NCI-H187 (cell line): ENCODE measurements around the gene FBXO45.
A peak's percentile ranks its signal among the peaks of the same experiment; 100 is the strongest.
"Not testable (repeated sequence)": the region's sequence is repeated elsewhere in the genome, so short reads cannot be mapped to it uniquely, and the experiment has no call there.

Experiments
- DNase-seq, 2 experiments: peaks; one replicate each; lab custom pipeline; 2025; lab: John Stamatoyannopoulos, UW

Gene FBXO45

GRCh38 chr3:196557236-196557635 lies 11.2 kb upstream of the FBXO45 start:
- DNase-seq, result no peak

DNA sequence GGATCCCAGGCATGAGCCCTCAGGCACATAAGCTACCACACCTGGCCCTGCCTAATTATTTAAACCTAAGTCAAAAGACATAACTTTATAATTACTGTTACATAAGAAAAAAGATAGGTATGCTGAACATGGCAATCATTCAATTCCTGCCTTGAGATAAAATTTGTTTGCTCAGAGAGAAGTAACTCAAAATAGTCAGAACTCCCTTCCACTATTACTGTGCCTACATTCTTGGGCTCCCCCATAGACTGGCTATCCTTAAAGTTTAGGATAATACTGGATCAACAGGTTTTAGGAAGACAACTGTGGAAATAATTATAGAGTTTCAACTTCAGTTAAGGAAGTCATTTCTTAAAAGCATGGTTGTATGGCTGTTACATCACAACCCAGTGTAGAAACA lies 10.0 kb upstream of the FBXO45 start:
- DNase-seq, result no peak

DNA sequence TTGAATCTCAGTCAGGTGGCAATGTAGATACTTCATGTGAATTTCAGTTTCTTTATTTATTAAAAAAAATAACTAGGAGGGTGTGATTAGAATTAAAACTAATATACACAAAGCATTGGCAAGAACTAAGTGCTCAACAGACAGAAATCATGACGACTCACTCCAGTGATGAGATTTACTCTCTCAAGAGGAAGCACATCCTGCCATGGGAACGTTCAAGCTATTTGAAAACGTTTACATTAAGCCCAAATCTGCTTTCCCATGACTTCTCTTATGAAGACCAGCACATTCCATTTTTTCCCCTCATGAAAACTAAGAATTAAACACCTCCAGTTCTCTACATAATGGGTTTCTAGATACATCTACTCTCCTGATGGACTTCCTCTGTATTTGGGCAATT lies 8.6 kb upstream of the FBXO45 start:
- no peak for DNase-seq

DNA sequence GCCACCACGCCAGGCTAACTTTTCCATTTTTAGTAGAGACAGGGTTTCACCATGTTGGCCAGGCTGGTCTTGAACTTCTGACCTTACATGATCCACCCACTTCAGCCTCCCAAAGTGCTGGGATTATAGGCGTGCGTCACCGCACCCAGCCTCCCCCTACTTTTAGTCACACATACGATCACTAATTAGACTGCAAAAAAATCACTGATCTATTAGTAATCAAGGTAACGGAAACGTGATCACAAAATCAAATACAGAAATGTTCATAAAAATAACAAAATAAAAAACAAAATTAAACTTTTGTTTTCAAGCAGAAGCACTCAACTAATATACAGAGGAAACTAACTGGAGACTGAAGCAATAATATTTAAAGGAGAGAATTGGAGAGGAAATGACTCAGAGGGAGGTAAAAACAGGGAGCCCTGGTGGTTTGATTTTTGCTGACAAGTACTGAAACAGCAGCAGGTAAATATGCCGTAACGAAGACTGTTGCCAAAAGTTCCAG lies 4.7 kb upstream of the FBXO45 start:
- no peak for DNase-seq

DNA sequence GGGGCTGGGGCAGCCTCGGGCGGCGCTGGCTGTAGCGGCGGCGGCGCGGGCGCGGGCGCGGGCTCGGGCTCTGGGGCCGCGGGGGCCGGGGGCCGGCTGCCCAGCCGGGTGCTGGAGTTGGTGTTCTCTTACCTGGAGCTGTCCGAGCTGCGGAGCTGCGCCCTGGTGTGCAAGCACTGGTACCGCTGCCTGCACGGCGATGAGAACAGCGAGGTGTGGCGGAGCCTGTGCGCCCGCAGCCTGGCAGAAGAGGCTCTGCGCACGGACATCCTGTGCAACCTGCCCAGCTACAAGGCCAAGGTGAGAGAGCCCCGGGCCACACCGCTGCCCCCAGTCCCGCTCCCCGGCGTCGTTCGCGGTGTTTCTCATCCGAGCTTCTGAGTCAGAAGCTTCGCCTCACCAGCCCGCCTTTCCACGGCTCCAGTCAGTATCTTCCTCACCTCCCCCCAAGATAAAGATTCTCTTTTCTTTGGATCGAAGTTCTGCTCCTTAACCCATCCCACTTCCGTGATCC lies 600 bp downstream of the FBXO45 start:
- no peak for DNase-seq

- DNase-seq, result not testable (repeated sequence)
Observed at GRCh38 chr3:196570332-196570731, 1.9 kb downstream of the FBXO45 start.

DNA sequence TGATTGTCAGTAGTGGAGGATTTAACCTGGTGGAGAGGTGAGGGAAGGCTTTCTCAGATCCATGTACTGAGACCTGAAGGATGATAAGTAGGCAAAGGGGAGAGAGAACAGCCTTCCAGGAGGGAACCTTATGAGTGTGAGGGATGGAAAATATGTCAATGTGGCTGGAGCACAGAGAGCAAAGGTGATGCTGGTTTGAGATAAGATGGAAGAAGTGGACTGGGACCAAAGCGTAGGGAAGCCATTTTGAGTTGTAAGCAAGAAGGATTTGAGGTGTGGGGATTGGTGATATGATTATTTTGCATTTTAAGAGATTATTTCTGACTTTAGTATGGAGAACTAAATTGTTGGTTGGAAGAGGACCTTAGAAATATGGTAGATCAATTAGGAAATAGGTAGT lies 3.9 kb downstream of the FBXO45 start:
- no peak for DNase-seq

DNA sequence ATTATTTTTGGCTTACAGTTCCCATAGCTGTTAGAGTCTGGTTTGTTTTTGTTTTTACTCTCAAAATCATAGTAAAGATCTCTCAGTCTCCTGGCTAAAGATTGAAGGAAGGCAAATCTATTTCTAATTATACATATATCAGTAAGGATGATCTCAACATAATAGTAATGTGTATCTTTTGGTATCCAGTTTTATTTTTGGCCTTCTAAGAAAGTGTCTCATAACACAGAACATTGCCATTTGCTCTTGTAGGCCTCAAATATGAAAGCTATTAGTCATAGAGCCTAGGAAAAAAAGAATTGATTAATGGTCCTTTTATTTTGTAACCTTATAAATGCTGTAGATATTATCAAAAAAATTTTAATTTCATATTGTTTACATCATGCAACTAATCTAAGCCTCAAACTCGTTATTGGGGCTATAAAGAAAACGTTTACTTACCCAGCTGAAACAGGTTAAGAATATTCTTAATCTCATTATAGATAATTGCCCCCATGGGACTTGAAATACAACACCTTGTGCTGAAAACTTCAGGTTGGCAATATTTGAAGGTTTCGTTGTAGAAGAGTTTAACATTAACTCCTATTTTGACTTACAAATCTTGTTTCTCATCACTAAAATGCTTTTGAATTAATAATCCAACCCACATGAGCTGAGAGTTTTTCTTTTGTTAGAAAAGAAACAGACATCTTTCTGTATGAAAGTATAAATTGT lies 16.7 kb downstream of the FBXO45 start:
- no peak for DNase-seq

DNA sequence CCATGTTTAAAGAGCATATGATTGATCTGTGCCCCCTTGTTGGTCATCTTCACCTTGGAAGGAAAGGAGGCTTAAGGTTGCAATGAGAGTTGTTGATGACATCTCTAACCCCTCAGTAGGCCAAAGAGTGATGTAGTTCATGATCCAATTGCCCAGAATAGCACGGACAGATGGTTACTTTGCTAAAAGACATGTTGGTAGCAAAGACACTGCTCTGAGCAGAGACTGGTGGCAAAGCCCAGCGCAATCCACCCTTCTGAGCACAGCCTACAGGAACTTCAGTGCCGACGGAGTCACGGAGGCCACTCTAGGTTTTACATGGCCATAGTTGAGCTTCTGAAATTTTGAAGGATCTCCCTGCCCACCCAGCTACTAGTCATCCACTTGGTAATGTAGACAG lies 21.8 kb downstream of the FBXO45 start:
- no peak for DNase-seq

GRCh38 chr3:196596355-196596754 lies 27.9 kb downstream of the FBXO45 start:
- DNase-seq, result no peak

DNA sequence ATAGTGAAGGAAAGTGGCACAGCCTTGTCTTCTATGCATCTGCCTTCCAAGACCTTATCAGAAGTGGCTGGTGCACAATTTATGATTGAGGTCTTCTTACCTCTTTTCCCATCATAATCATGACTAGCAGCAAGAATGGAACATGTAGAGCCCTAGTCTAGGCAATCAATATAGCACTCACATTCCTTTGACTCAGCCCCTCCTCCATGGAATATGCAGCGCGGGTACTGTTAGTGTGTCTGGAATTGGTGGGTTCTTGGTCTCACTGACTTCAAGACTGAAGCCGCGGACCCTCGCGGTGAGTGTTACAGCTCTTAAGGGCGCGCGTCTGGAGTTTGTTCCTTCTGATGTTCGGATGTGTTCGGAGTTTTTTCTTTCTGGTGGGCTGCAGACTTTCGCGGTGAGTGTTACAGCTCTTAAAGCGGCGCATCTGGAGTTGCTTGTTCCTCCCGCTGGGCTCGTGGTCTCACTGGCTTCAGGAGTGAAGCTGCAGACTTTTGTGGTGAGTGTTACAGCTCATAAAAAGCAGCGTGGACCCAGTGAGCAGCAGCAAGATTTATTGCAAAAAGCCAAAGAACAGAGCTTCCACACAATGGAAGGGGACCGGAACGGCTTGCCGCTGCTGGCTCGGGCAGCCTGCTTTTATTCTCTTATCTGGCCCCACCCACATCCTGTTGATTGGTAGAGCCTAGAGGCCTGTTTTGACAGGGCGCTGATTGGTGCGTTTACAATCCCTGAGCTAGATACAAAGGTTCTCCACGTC lies 29.7 kb downstream of the FBXO45 start:
- not testable (repeated sequence) for DNase-seq

- DNase-seq, result no peak
Observed at GRCh38 chr3:196599734-196600128, 31.3 kb downstream of the FBXO45 start.

DNA sequence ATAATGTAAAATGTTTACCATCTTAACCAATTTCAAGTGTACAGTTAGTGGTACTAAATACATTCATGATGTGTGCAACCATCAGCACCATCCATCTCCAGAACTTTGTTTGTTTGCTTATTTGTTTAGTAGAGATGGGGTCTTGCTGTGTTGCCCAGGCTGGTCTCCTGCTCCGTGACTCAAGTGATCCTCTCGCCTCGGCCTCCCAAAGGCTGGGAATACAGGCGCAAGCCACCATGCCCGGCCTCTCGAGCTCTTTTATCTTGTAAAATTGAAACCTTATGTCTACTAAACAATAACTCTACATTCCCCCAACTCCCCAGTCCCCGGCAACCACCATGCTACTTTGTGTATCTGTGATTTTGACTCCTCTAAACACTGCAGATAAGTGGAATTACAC lies 31.9 kb downstream of the FBXO45 start:
- DNase-seq, result no peak

- DNase-seq, result no peak
Observed at GRCh38 chr3:196602673-196603072, 34.2 kb downstream of the FBXO45 start.

DNA sequence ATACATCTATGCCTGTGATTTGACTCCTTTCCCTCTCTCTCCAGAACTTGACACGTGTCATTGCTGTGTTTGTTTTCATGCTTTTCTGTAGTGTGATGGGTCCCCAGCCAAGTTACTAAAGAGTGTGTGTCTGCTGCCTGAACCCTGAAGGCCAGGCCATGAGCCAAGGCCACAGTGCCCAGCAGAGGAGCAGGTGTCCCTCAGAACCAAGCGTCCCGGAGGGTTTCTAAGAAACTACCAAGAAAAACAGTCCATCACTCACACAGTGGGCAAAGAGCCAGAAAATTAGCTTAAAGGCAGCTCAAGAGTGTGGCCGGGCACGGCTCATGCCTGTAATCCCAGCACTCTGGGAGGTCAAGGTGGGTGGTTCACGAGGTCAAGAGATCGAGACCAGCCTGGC lies 35.2 kb downstream of the FBXO45 start:
- no peak for DNase-seq

GRCh38 chr3:196604548-196604947 lies 36.1 kb downstream of the FBXO45 start:
- no peak for DNase-seq

DNA sequence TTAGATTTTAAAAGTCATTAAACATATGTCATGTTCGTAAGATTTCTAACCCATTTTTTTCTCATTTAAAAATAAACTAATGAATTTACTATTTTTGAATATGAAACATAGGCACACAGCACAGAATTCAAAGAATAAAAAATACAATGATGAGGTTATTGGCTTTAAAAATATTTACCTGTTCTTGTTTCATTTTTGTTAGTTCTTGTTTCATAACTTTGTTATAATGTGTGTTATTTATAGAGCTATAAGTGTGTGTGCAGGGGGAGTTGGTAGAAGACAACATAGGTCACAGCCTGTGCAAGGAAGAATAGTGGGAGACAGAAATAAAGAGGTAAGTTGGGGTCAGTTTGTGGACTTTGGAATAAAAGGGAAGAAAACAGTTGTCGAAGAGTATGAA lies 40.2 kb downstream of the FBXO45 start:
- DNase-seq, result no peak

DNA sequence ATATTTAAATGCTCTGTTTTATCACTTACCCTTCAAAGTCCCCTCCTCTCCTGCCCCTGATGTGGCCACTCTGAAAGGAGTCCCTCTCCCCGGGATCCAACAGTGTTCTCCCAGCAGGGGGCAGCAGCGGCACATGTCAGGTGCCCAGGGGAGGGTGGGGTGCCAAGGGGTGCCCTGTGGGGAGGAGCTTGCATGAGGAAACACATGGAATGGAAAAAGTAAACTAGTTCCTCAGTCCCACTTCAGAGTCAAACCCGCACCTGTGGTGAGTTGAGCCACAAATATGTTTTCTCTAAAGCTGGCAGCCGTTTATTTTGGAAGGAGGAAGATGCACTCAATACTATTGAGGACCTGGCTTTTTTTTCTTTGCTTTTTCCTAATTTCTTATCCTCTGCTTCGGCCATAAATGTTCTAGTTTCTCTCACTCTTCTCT lies 40.9 kb downstream of the FBXO45 start:
- peak; percentile 17 to 62 for DNase-seq

GRCh38 chr3:196609805-196610515 lies 41.5 kb downstream of the FBXO45 start:
- no peak for DNase-seq

DNA sequence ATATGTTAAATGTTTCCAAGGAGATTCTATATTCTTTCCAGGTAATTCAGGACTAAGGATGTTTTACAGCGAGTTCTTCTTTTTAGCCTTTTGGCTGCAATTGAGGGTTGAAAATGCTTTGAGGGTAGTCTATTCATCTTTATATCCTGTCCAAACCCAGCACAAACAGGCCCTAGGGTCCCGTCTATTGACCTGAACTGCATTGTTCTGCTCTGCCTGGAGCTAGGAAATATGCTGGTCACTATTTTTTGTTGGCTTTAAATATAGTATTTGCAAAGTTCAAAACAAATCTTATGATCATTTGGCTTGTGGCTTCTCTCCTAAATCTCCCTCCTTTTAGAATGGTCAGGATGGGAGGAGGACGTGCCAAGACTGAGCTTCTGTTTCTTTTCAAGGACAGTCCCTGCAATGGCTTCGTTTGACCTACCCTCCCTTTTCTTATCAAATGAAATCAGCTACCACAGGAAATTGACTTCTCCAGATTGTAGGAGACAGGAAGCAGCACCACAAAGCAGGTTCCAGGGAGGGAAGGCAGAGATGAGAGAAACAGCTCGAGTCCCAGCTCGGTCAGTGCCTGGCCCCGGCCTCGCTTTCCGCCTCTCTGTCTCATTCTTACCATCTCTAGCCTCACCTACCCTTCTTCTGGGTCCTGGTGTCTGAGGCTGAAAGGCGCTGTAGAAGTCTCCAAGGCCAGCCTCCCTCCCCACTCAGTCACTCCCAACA lies 43.5 kb downstream of the FBXO45 start:
- DNase-seq, result no peak

- DNase-seq, result not testable (repeated sequence)
Observed at GRCh38 chr3:196615234-196615633, 46.8 kb downstream of the FBXO45 start.

- DNase-seq, result no peak
Observed at GRCh38 chr3:196617256-196617655, 48.8 kb downstream of the FBXO45 start.
